Prostate gland (tissue), 2 donors: ENCODE measurements around the gene CACNA2D1. TPM values are rescaled to one million over a fixed set of nuclear protein-coding genes. Genes with fewer than 3 reads are reported as not detected.

ENCODE experiments used
- DNase-seq: peaks from one replicate; pipeline ENCODE4 v3.0.0-alpha.2; 2019; ENCODE audit warnings: low spot score
- H3K27ac ChIP-seq, 2 donors: fragments of 200-600 bp; sonication (generic); 2 replicates each; pipeline ENCODE4 v1.5.1; 2017 to 2019
- H3K27me3 ChIP-seq: fragments of 200-600 bp; sonication (generic); replicated peaks from 2 replicates; pipeline ENCODE4 v1.5.1; 2019; ENCODE audit not compliant: insufficient read depth
- H3K36me3 ChIP-seq, 2 donors: fragments of 200-600 bp; sonication (generic); 1 replicate in 1 of 2; 2 replicates in 1 of 2; pipeline versions ENCODE4 v1.5.1 to v1.8.1; 2017 to 2019
- H3K4me1 ChIP-seq: fragments of 200-600 bp; sonication (generic); replicated peaks from 2 replicates; pipeline ENCODE4 v1.5.1; 2019
- H3K4me3 ChIP-seq, 2 donors: fragments of 200-600 bp; sonication (generic); 2 replicates each; pipeline ENCODE4 v1.5.1; 2017 to 2019
- H3K9me3 ChIP-seq: fragments of 200-600 bp; sonication (generic); 2 replicates; pipeline ENCODE4 v1.5.1; 2017
- CTCF ChIP-seq, 4 experiments: fragments of 200-600 bp in 2 of 4; fragments of 450-650 bp in 2 of 4; sonication (generic) in 2 of 4; IDR thresholded peaks; 1 replicate in 3 of 4; 2 replicates in 1 of 4; pipeline ENCODE4 v1.5.1; 2016 to 2019; ENCODE audit warnings: antibody characterized with exemption in 4 of 4, mild to moderate bottlenecking in 2 of 4, moderate library complexity in 2 of 4
- POLR2A ChIP-seq: fragments of 450-650 bp; IDR thresholded peaks from one replicate; pipeline ENCODE4 v1.6.1; 2016; ENCODE audit warnings: antibody characterized with exemption, mild to moderate bottlenecking
- POLR2AphosphoS5 ChIP-seq: sonication (generic); formaldehyde crosslinking; IDR thresholded peaks from one replicate; pipeline ENCODE4 v1.6.1; 2017; ENCODE audit warnings: antibody characterized with exemption
- WGBS: methylation state at CpG from one replicate; pipeline ENCODE4 v1.1.5; 2018; 5-methylcytosine and 5-hydroxymethylcytosine counted together
- intact Hi-C: fragments of 100-400 bp; cut with DNase I; formaldehyde crosslinking; loops from one replicate; pipeline ENCODE4 v1.14.2; 2022
- total RNA-seq, 2 donors: library from RNA; depleted of rRNA; stranded (reverse); fragments of >200 nt; gene quantifications; one replicate each; pipeline ENCODE4 v1.1.0, GENCODE V29; 2016

Gene CACNA2D1
- total RNA-seq, 2 donors from 2014 or later, result 16.9 to 24.4 TPM

- H3K27me3 ChIP-seq, result no peaks in the 10 kb centered on the region
- H3K4me1 ChIP-seq, result no peaks in the 10 kb centered on the region
- 72% methylated on average over 4 of the region's 4 CpGs for WGBS
- TF ChIP-seq POLR2A (no peak), POLR2AphosphoS5 (no peak), CTCF (IDR thresholded peaks at IDR 0.05) (no peak)
- intact Hi-C loops, result no loop called here
- DNase-seq, result no peak
- H3K27ac ChIP-seq, result no peak overlapping the region
- no peaks in the 10 kb centered on the region for H3K9me3 ChIP-seq
- no peak overlapping the region for H3K4me3 ChIP-seq
- no peaks in the 10 kb centered on the region for H3K36me3 ChIP-seq
Observed at GRCh38 chr7:82286096-82286797, 157.3 kb downstream of the CACNA2D1 start.

GRCh38 chr7:82284936-82285519 is 158.5 kb downstream of the CACNA2D1 start:
- no peak for DNase-seq
- WGBS, result 86% methylated on average over 6 of the region's 6 CpGs
- Histone ChIP-seq H3K4me3 (no peak overlapping the region), H3K4me1 (no peaks in the 10 kb centered on the region), H3K9me3 (no peaks in the 10 kb centered on the region), H3K27me3 (no peaks in the 10 kb centered on the region), H3K27ac (no peak overlapping the region), H3K36me3 (no peaks in the 10 kb centered on the region)
- intact Hi-C loops, result no loop called here
- no peak for TF ChIP-seq POLR2A
- no peak for TF ChIP-seq CTCF (IDR thresholded peaks at IDR 0.05)
- no peak for TF ChIP-seq POLR2AphosphoS5

GRCh38 chr7:82275342-82275741 is 168.2 kb downstream of the CACNA2D1 start:
- Histone ChIP-seq H3K27me3 (no peaks in the 10 kb centered on the region), H3K9me3 (no peaks in the 10 kb centered on the region), H3K4me3 (no peak overlapping the region), H3K4me1 (no peaks in the 10 kb centered on the region), H3K36me3 (no peaks in the 10 kb centered on the region), H3K27ac (no peak overlapping the region)
- intact Hi-C loops, result no loop called here
- TF ChIP-seq CTCF (IDR thresholded peaks at IDR 0.05) (no peak), POLR2A (no peak), POLR2AphosphoS5 (no peak)
- DNase-seq, result no peak
- WGBS, result 85% methylated on average over 3 of the region's 3 CpGs

- Histone ChIP-seq H3K4me1 (no peaks in the 10 kb centered on the region), H3K36me3 (no peaks in the 10 kb centered on the region), H3K27me3 (no peaks in the 10 kb centered on the region), H3K27ac (no peak overlapping the region), H3K4me3 (no peak overlapping the region), H3K9me3 (no peaks in the 10 kb centered on the region)
- DNase-seq, result no peak
- intact Hi-C loops, result no loop called here
- no peak for TF ChIP-seq POLR2AphosphoS5
- TF ChIP-seq POLR2A, result no peak
- TF ChIP-seq CTCF (IDR thresholded peaks at IDR 0.05), result no peak
Observed at GRCh38 chr7:82274681-82275080, 168.9 kb downstream of the CACNA2D1 start.

- TF ChIP-seq CTCF (IDR thresholded peaks at IDR 0.05) (no peak), POLR2AphosphoS5 (no peak), POLR2A (no peak)
- no peak overlapping the region for H3K27ac ChIP-seq
- intact Hi-C loops, result no loop called here
- no peaks in the 10 kb centered on the region for H3K9me3 ChIP-seq
- H3K36me3 ChIP-seq, result no peaks in the 10 kb centered on the region
- DNase-seq, result no peak
- no peaks in the 10 kb centered on the region for H3K4me1 ChIP-seq
- WGBS, result 60% methylated on average over 3 of the region's 3 CpGs
- no peaks in the 10 kb centered on the region for H3K27me3 ChIP-seq
- no peak overlapping the region for H3K4me3 ChIP-seq
Observed at GRCh38 chr7:82273886-82274285, 169.7 kb downstream of the CACNA2D1 start.
